IPS-NIHi7 (cell line): ENCODE results near the gene TIMM44.

Experiments used
- DNase-seq: peaks from one replicate; pipeline ENCODE4 v3.0.0; 2012; ENCODE audit warnings: mixed read lengths; ENCODE audit errors: extremely low spot score

Gene TIMM44

GRCh38 chr19:7914099-7914498 is 29.4 kb downstream of the TIMM44 start:
- DNase-seq = no peak

- no peak for DNase-seq
Observed at GRCh38 chr19:7913652-7914051, 29.8 kb downstream of the TIMM44 start.

- DNase-seq = no peak
Observed at GRCh38 chr19:7912697-7913564, 30.5 kb downstream of the TIMM44 start.

GRCh38 chr19:7912144-7912696 is 31.2 kb downstream of the TIMM44 start:
- DNase-seq = no peak

- no peak for DNase-seq
Observed at GRCh38 chr19:7911508-7912143, 31.8 kb downstream of the TIMM44 start.

GRCh38 chr19:7910321-7911161 is 32.9 kb downstream of the TIMM44 start:
- DNase-seq = no peak

- DNase-seq = no peak
Observed at GRCh38 chr19:7909471-7910067, 33.9 kb downstream of the TIMM44 start.

GRCh38 chr19:7908742-7909461 is 34.6 kb downstream of the TIMM44 start:
- no peak for DNase-seq

GRCh38 chr19:7908078-7908699 is 35.3 kb downstream of the TIMM44 start:
- no peak for DNase-seq

GRCh38 chr19:7907544-7907943 is 35.9 kb downstream of the TIMM44 start:
- no peak for DNase-seq

GRCh38 chr19:7907122-7907521 is 36.3 kb downstream of the TIMM44 start:
- DNase-seq = no peak

- no peak for DNase-seq
Observed at GRCh38 chr19:7905859-7906258, 37.6 kb downstream of the TIMM44 start.

- DNase-seq = no peak
Observed at GRCh38 chr19:7905268-7905667, 38.2 kb downstream of the TIMM44 start.

GRCh38 chr19:7904074-7905020 is 39.1 kb downstream of the TIMM44 start:
- no peak for DNase-seq

GRCh38 chr19:7903244-7904073 is 40.0 kb downstream of the TIMM44 start, which contains the start of gene MAP2K7:
TSS of gene MAP2K7 (plus strand) at chr19:7903877. CDS start at chr19:7903945, 68 bp downstream.
- DNase-seq = peak; percentile 96

- no peak for DNase-seq
Observed at GRCh38 chr19:7902796-7903243, 40.6 kb downstream of the TIMM44 start.

- DNase-seq = no peak
Observed at GRCh38 chr19:7901337-7901736, 42.1 kb downstream of the TIMM44 start.

- DNase-seq = no peak
Observed at GRCh38 chr19:7900931-7901330, 42.5 kb downstream of the TIMM44 start.
